NCI-H2029 (cell line): Measurements from ENCODE around the gene AADACL4.
A peak's percentile ranks its signal among the peaks of the same experiment; 100 is the strongest.
"Not testable (repeated sequence)": the region's sequence is repeated elsewhere in the genome, so short reads cannot be mapped to it uniquely, and the experiment has no call there.

Experiments
- DNase-seq: peaks from one replicate; lab custom pipeline; 2025; lab: John Stamatoyannopoulos, UW

Gene AADACL4

DNA sequence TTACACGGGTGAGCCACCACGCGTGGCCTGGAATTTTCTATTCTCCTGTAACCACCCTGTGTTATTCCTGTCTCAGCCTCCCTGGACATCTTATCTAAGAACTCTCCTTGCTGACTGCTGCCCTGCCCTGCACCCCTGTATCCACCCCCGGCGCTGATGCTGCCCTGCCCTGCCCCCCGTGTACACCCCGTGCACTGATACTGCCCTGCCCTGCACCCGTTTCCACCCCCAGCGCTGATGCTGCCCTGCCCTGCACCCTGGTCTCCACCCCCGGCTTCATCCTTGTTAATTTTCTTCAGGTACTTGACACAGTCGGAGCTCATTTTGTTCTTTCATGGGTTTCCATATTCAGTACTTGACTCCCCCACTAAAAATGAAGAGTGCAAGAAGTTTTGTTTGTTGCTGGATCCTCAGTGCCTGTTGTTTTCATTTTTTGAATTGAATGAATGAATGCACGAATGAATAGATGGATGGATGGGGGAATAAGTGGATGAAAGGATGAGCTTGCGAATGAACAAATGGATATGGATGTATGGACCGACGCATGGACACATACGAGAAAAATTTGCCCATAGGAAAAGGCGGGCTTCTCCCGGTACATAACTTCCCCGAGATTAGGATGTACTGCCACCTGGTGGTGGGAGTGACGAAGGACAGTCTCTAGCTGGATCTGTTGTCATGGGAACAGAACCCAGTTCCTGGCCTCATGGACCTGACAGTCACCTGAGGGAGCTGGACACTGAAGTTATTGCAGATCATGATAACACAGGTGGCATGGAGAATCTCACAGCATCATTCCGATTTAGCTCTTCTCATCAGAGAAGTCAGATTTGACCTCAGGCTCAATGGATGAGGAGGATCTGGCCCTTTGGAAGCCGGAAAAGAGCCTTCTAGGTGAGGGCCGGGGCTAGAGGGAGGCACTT is 14.9 kb downstream of the AADACL4 start:
- peak; percentile 65 for DNase-seq

DNA sequence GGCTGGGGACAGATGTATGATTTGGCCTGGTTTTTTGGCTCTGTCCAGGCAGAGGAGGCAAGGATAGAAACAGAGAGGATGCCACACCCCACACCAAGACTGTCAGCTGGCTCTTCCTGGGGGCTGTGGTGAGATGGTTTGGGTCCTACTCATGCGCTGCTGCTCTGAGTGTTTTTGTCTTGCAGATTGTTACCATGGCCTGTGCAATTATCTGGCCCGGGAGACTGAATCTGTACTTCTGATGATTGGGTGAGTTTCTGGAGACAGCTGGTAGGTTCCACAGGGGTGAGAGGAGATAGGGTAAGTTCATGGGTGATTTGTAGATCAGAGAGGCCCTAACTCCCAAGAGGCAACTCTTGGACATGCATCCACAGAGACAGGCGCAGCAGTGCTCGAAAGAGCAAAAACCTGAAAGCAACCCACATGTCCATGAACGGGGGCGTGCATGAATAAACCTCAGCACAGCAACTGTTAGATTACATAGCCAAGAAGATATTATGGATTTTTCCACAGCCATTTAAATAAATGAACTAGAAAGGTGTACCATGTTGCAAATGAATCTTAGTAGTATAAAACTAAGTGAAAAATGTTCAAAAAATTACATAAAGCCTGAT is 17.8 kb downstream of the AADACL4 start:
- no peak for DNase-seq

GRCh38 chr1:12662556-12662955 is 18.7 kb downstream of the AADACL4 start:
- DNase-seq, result no peak

DNA sequence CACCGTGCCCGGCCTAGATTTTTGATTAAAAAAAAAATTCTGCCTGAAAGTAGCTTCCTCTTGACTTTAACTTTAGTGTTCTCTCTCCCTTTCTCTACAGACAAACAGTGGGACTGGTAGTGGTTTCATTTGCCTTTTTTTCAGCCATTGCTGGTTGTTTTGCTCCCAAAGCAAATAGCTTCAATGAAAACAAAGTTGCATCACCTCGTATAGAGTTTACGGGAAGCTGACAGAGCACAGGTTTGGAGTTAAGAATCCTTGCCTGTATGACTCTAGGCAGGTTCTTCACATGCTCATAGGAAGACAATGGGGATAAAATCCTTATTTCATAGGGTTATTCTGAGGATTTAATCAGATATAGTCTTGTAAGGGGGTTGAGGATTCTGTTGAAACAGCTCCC is 21.6 kb downstream of the AADACL4 start:
- no peak for DNase-seq

DNA sequence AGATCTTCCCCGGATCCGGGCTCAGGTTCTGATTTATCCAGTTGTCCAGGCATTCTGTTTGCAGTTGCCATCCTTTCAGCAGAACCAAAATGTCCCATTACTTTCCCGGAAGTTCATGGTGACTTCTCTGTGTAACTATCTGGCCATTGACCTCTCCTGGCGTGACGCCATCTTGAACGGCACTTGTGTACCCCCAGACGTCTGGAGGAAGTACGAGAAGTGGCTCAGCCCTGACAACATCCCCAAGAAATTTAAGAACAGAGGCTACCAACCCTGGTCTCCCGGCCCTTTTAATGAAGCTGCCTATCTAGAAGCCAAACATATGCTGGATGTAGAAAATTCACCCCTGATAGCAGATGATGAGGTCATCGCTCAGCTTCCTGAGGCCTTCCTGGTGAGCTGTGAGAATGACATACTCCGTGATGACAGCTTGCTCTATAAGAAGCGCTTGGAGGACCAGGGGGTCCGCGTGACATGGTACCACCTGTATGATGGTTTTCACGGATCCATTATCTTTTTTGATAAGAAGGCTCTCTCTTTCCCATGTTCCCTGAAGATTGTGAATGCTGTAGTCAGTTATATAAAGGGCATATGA is 22.4 kb downstream of the AADACL4 start:
- no peak for DNase-seq

- DNase-seq, result no peak
Observed at GRCh38 chr1:12669529-12670068, 25.7 kb downstream of the AADACL4 start.

DNA sequence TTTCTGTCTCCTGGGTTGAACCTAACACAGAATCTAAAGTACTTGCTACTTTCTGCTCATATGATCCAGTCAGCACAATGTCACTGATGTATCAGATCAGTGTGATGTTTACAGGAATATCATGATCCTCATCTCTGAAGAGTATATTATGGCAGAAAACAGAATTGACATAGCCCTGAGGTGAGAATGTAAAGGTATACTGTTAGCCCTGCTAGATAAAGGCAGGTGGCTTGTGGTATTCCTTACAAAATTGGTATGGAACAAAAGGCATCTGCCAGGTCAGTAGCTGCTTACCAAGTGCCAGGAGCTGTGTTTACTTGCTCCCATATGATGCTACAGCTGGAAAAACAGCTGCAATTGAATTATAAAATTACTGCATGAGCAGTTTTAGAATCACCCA is 30.5 kb downstream of the AADACL4 start:
- no peak for DNase-seq

GRCh38 chr1:12676122-12676521 is 32.2 kb downstream of the AADACL4 start:
- not testable (repeated sequence) for DNase-seq

DNA sequence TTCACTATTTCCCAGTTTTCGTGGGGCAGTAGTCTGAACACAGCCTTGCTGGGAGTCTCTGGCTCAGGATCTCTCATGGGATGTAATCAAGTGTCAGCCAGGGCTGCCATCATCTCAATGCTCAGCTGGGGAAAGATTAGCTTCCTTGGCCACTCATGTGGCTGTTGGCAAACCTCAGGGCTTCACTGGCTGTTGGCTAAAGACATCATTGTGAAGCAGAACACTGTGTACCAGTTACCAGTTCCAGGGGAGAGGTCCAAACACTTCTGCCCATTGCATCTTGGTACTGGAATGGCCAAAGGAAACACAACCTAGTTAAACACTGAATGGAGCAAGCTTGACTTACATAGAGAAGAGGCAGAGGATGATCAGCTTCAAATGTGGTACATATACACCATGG is 33.7 kb downstream of the AADACL4 start:
- no peak for DNase-seq

DNA sequence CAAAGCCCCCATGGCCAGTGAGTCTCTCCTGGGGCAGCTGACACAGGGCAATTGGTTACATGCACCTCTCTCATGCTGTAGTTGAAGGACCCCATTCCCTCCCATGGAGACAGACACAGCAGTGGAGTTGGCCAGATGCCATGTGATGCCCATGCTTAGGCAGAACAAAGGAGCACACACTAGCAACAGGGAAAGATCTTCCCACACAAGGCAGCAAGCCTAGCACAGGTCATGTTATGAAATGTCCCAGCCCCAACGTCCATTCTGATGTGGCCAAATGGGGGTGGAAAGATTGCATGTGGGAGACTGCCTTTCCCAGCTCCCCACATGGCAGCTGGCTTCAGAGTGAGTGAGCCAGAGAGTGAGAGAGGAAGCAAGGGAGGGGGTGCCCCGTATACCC is 34.5 kb downstream of the AADACL4 start:
- no peak for DNase-seq

DNA sequence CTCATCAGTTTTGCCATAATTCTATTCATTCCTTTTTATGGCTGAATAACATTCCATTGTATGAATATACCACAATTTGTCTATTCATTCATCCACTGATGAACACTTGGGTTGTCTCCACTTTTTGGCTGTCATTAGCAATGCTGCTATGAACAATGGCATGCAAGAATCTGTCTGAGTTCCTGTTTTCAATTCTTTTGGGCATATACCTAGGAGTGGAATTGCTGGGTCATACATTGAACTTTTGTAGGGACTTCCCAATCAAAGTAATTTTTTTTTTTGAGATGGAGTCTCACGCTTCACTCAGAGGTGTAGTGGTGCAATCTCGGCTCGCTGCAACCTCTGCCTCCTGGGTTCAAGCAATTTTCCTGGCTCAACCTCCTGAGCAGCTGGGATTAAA is 34.9 kb downstream of the AADACL4 start:
- no peak for DNase-seq

DNA sequence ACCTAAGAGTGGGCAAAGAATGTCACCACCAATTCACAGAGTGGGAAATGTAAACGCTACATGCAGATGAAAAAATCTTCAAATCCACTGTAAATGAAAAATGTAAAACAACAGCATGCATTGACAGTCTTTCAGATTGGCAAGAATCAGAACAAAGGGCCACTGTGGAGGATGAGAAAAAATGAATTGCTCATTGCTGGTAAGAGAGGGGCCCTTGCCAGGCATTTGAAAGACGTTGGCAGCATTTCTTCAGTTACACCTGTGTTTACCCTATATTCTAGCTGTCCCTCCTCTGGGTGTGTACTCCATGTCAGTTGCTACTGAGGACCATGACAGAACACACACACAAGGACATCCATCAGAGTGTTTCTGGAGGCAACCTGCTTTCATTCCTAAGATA is 46.3 kb downstream of the AADACL4 start:
- DNase-seq, result no peak

DNA sequence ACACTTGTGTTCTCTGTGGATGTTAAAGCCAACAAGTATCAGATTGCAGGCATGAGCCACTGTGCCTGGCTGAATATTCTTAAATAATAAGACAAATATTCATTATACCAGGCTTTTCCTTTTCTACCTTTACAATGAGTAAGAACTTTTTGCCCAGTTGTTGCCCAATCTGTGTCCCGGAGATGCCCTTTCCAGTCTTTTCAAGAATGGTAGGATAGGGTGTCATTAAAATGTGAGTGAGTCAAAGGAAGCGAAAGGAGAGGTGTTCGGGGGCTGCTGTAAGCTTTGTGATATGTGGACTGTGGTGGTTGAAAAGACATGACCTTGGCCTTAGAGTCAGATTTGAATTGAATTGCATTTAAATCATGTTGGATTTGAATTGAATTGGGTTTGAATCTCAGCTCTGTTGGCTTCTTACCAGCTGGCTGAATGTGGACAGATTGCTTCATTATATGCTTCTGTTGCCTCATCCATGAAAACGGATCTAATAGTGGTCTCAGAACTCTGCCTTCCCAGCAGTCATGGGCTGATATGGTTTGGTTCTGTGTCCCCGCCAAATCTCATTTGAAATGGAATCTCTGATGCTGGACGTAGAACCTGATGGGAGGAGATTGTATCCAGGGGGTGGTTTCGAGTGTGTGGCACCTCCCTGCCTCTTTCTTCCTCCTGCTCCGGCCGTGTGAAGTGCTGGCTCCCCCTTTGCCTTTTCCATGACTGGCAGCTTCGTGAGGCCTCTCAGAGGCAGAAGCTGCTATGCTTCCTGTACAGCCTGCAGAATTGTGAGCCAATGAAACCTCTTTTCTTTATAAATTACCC is 49.3 kb downstream of the AADACL4 start:
- DNase-seq, result no peak

DNA sequence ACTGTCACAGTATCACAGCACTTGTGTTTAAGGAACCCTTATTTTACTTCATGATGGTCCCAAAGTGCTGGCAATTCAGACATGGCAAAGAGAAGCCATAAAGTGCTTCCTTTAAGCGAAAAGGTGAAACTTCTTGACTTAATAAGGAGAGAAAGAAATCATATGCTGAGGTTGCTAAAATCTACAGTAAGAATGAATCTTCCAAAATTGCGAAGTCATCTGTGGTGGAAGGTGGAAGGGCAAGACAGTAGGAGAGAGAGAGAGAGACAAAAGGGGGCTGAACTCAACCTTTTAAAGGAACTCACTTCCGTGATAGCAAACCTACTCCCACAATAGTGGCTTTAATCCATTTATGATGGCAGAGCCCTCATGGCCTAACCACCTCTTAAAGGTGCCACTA is 52.8 kb downstream of the AADACL4 start:
- no peak for DNase-seq

DNA sequence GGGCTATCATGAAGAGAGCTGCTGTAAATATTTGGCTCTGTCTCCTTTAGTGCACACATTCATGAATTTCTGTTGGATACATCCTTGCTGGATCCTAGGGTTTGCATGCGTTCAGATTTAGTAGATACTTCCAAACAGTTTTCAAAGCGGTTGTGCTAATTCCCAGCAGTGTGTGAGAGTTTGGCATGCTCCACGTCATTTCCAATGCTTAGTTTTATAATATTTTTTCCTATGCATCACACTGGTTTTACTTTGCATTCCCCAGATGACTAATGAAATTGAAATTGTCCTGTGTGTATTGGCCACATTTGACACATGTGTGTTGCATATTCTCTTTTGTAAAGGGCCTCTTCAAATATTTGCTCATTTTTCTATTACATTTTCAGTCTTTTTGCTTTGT is 53.5 kb downstream of the AADACL4 start:
- DNase-seq, result no peak

- DNase-seq, result no peak
Observed at GRCh38 chr1:12703821-12704451, 60.1 kb downstream of the AADACL4 start.

DNA sequence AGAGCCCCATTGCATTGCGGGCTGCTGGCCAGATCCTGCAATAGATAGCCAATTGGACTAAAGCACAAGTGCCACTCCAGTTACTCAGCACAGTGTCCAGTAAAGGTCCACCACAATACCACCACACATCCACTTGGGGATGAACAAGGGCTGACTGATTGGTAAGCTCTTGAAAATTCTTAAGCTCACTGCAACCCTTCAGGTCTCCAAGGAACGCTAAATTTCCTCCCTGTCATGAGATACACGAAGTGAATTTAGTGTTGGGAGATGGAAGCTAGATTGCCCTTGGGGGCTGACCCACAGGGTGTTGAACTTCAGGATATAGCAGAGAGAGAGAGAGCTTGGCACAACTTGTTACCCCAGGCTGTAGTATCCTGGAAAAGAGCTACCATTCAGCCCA is 62.2 kb downstream of the AADACL4 start:
- DNase-seq, result no peak

DNA sequence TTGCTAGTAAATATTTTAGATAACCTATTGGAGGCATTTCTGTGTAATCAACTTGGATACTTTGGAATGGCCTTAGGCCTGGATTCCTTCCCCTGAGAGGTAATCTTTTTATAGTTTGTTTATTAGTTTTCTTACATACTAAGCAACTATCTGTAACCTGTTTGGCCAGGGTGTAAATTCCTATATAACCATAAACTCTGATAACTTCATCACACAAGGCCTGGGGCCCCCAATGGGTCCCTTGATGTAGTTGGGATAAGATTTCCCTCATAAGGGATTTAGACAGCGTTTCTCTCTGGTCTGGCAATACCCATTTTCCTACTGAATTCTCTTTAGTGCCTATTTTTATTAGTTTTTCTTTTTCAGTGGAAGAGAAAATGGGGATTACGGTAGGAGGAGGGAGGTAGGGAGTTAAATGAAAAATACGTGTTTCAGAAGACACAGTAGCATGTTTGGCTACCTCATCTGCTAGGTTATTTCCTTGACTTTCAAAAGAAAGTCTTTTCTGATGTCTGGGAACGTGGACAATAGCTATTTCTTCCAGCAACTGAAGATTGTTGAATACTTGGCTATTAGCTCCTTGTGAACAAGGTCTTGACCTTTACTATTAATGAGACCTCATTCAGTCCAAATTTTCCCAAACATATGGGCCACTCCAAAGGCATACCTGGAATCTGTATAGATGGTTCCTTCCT is 64.7 kb downstream of the AADACL4 start:
- no peak for DNase-seq

GRCh38 chr1:12709091-12709491 is 65.2 kb downstream of the AADACL4 start:
- DNase-seq, result no peak

DNA sequence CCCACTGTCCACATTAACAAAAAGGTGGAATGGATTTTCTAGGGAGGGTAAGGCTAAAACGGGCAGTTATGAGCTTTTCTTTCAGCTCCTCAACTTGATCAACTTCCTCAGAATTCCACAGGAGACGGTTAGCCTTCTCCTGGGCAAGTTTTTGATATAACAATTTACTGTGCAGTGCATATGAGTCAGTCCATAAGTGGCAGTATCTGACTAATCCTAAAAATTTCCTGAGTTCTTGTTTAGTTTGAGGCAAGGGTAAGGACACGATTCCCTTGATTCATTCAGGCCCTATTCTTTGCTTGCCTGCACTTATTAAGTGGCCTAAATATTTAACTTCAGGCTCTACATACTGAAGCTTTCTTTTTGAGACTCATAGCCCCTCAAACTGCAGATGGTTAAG is 65.8 kb downstream of the AADACL4 start:
- DNase-seq, result no peak

DNA sequence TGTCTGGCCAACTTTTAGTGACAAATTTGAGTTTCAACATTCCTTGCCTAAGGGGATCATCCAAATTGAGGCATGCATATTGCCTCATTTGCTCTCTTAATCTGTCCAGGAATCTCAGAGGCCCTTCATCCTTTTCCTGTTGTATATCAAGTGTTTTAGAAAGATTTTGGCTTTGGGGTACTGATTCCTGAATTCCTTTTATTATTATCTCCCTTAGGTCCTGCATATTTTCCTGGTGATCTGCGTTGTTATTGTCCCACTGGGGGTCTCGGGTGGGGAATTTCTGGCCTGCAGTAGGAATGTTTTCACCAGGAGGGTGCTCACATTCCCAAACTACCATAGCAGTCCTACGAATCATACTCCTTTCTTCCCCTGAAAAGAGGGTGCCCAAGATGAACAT is 67.7 kb downstream of the AADACL4 start:
- no peak for DNase-seq
